Measurements from ENCODE around the gene NAPSA. TPM values are rescaled to one million over a fixed set of nuclear protein-coding genes. Genes with fewer than 3 reads are reported as not detected.
A peak's percentile ranks its signal among the peaks of the same experiment; 100 is the strongest.
"Not testable (repeated sequence)": the region's sequence is repeated elsewhere in the genome, so short reads cannot be mapped to it uniquely, and the experiment has no call there.

Gene NAPSA
- total RNA-seq, 4 donors from 2014 or later, result 1.3 TPM; not detected in 2

GRCh38 chr19:50357178-50358100 is 8.0 kb downstream of the NAPSA start:
- TF ChIP-seq CTCF (IDR thresholded peaks at IDR 0.05), result peak in 2 of 3 donors; percentile 29 to 89
- ATAC-seq (ENCODE audit: low FRiP score), result peak; percentile 78
- peak; percentile 63 for DNase-seq (ENCODE audit: low spot score)

GRCh38 chr19:50356691-50357177 is 8.7 kb downstream of the NAPSA start:
- ATAC-seq (ENCODE audit: low FRiP score) (no peak), DNase-seq (ENCODE audit: low spot score) (no peak)
- TF ChIP-seq CTCF (IDR thresholded peaks at IDR 0.05), result no peak

GRCh38 chr19:50353487-50353880 is 12.0 kb downstream of the NAPSA start:
- DNase-seq (ENCODE audit: low spot score), result not testable (repeated sequence)

GRCh38 chr19:50352242-50352641 is 13.2 kb downstream of the NAPSA start:
- TF ChIP-seq CTCF (IDR thresholded peaks at IDR 0.05), result no peak
- ATAC-seq (ENCODE audit: low FRiP score), result no peak
- DNase-seq (ENCODE audit: low spot score), result no peak

More at GRCh38 chr19:50353487-50353880, 12.0 kb downstream of the NAPSA start:
- not testable (repeated sequence) for ATAC-seq (ENCODE audit: low FRiP score)

GRCh38 chr19:50349277-50350057 is 16.0 kb downstream of the NAPSA start:
- DNase-seq (ENCODE audit: low spot score) (no peak), ATAC-seq (ENCODE audit: low FRiP score) (no peak)

GRCh38 chr19:50347089-50347581 is 18.3 kb downstream of the NAPSA start:
- not testable (repeated sequence) for DNase-seq (ENCODE audit: low spot score); ATAC-seq (ENCODE audit: low FRiP score)

More at GRCh38 chr19:50349277-50350057, 16.0 kb downstream of the NAPSA start:
- TF ChIP-seq CTCF (IDR thresholded peaks at IDR 0.05), result no peak

GRCh38 chr19:50344661-50345318 is 20.6 kb downstream of the NAPSA start:
- no peak for TF ChIP-seq CTCF (IDR thresholded peaks at IDR 0.05)
- ATAC-seq (ENCODE audit: low FRiP score), result no peak
- DNase-seq (ENCODE audit: low spot score), result no peak
